DOHH2 (cell line): ENCODE data around the gene PLEKHB2.

Source experiments
- H3F3A ChIP-seq: fragments of 200-600 bp; sonication (generic), shearing (Covaris generic); 2 replicates; pipeline ENCODE4 v1.6.0; 2016; ENCODE audit warnings: antibody characterized with exemption, mild to moderate bottlenecking; ENCODE audit not compliant: control insufficient read depth, insufficient read depth
- H3K27ac ChIP-seq: fragments of 200-600 bp; sonication (generic); 2 replicates; pipeline ENCODE4 v1.5.1; 2014; ENCODE audit warnings: low read depth, mild to moderate bottlenecking, low read length, moderate library complexity
- H3K27me3 ChIP-seq: fragments of 200-600 bp; sonication (generic); 2 replicates; pipeline ENCODE4 v1.6.1; 2014; ENCODE audit warnings: mild to moderate bottlenecking, low read length, mixed read lengths; ENCODE audit not compliant: control insufficient read depth
- H3K36me3 ChIP-seq: fragments of 200-600 bp; sonication (generic); 2 replicates; pipeline ENCODE4 v1.6.1; 2014; ENCODE audit warnings: mild to moderate bottlenecking, low read length, moderate library complexity, mixed read lengths; ENCODE audit not compliant: control insufficient read depth
- H3K4me1 ChIP-seq: fragments of 200-600 bp; sonication (generic); 2 replicates; pipeline ENCODE4 v1.6.1; 2014; ENCODE audit warnings: mild to moderate bottlenecking, low read length, mixed read lengths; ENCODE audit not compliant: control insufficient read depth
- H3K4me2 ChIP-seq: fragments of 200-600 bp; sonication (generic); 2 replicates; pipeline ENCODE4 v1.6.0; 2014; ENCODE audit warnings: mild to moderate bottlenecking, low read length, moderate library complexity
- H3K4me3 ChIP-seq: fragments of 200-600 bp; sonication (generic); 2 replicates; pipeline ENCODE4 v1.5.1; 2014; ENCODE audit warnings: mild to moderate bottlenecking, low read length, mixed read lengths
- H3K79me2 ChIP-seq: fragments of 200-600 bp; sonication (generic); 2 replicates; pipeline ENCODE4 v1.6.1; 2014; ENCODE audit warnings: mild to moderate bottlenecking, low read length, mixed read lengths; ENCODE audit not compliant: control insufficient read depth
- H3K9me2 ChIP-seq: fragments of 200-600 bp; sonication (generic); replicated peaks from 2 replicates; pipeline ENCODE4 v1.6.1; 2014; ENCODE audit warnings: mild to moderate bottlenecking, low read length, mixed read lengths; ENCODE audit not compliant: control insufficient read depth
- H3K9me3 ChIP-seq: fragments of 200-600 bp; sonication (generic); 2 replicates; pipeline ENCODE4 v1.6.1; 2014; ENCODE audit warnings: antibody characterized with exemption, low read length, mixed read lengths; ENCODE audit not compliant: control insufficient read depth, insufficient read depth
- H4K20me1 ChIP-seq: fragments of 200-600 bp; sonication (generic); 2 replicates; pipeline ENCODE4 v1.6.0; 2014; ENCODE audit warnings: low read depth, mild to moderate bottlenecking, antibody characterized with exemption, low read length, moderate library complexity; ENCODE audit not compliant: control insufficient read depth, insufficient read depth
- EZH2phosphoT487 ChIP-seq: fragments of 200-600 bp; sonication (generic); IDR thresholded peaks from 2 replicates; pipeline ENCODE4 v1.6.1; 2017; ENCODE audit warnings: borderline replicate concordance, mild to moderate bottlenecking, antibody characterized with exemption, low read length, moderate library complexity, mixed read lengths
- TF ChIP-seq, protein P1 (sequence below): fragments of 200-600 bp; sonication (generic); IDR thresholded peaks from one replicate; pipeline ENCODE4 v1.5.1; 2014; ENCODE audit warnings: antibody characterized with exemption, mild to moderate bottlenecking, low read depth, low read length; ENCODE audit not compliant: poor library complexity, severe bottlenecking

PLEKHB2 gene

GRCh38 chr2:131154071-131154531, 49.0 kb downstream of the PLEKHB2 start:
- Histone ChIP-seq H3K9me3 (no peaks in the 10 kb centered on the region), H3K27ac (no peak overlapping the region), H3K4me3 (no peak overlapping the region), H3K27me3 (no peaks in the 10 kb centered on the region), H3K4me2 (no peak overlapping the region), H3F3A (no peaks in the 10 kb centered on the region; the same call in 1 of the 2 replicates), H4K20me1 (no peaks in the 10 kb centered on the region), H3K36me3 (no peaks in the 10 kb centered on the region), H3K4me1 (peaks cover 4% of the 10 kb centered on the region), H3K79me2 (no peaks in the 10 kb centered on the region), H3K9me2 (no peaks in the 10 kb centered on the region)
- TF ChIP-seq, protein P1, sequence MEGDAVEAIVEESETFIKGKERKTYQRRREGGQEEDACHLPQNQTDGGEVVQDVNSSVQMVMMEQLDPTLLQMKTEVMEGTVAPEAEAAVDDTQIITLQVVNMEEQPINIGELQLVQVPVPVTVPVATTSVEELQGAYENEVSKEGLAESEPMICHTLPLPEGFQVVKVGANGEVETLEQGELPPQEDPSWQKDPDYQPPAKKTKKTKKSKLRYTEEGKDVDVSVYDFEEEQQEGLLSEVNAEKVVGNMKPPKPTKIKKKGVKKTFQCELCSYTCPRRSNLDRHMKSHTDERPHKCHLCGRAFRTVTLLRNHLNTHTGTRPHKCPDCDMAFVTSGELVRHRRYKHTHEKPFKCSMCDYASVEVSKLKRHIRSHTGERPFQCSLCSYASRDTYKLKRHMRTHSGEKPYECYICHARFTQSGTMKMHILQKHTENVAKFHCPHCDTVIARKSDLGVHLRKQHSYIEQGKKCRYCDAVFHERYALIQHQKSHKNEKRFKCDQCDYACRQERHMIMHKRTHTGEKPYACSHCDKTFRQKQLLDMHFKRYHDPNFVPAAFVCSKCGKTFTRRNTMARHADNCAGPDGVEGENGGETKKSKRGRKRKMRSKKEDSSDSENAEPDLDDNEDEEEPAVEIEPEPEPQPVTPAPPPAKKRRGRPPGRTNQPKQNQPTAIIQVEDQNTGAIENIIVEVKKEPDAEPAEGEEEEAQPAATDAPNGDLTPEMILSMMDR: peak; percentile 90
- no peak for TF ChIP-seq EZH2phosphoT487

DNA sequence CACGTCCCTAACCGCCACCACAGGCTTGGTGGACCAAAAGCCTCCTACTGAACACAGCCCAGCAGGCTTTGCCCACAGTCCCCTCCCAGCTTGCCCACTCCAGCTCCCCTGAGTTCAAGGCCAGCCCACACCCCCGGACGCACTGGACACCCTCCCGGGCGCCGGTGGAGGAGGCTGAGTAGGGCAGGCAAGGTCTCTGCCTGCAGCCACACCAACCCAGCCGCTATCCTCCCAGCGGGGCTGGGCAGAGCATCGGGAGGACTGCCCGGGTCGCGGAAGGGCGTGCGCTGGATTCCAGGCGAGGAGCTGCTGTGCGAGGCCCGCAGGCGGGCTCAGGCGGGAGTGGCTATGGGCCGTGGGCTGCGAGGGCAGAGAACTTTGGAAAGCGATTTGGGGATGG, 49.5 kb downstream of the PLEKHB2 start:
- no peaks in the 10 kb centered on the region; the same call in 1 of the 2 replicates for H3F3A ChIP-seq
- H3K4me1 ChIP-seq: peaks cover 4% of the 10 kb centered on the region
- H3K36me3 ChIP-seq: no peaks in the 10 kb centered on the region
- H3K9me3 ChIP-seq: no peaks in the 10 kb centered on the region
- no peak overlapping the region for H3K4me3 ChIP-seq
- TF ChIP-seq, protein P1: no peak
- TF ChIP-seq EZH2phosphoT487: no peak
- H3K27ac ChIP-seq: no peak overlapping the region
- H3K79me2 ChIP-seq: no peaks in the 10 kb centered on the region
- H3K4me2 ChIP-seq: no peak overlapping the region
- no peaks in the 10 kb centered on the region for H3K9me2 ChIP-seq
- no peaks in the 10 kb centered on the region for H4K20me1 ChIP-seq
- H3K27me3 ChIP-seq: no peaks in the 10 kb centered on the region

DNA sequence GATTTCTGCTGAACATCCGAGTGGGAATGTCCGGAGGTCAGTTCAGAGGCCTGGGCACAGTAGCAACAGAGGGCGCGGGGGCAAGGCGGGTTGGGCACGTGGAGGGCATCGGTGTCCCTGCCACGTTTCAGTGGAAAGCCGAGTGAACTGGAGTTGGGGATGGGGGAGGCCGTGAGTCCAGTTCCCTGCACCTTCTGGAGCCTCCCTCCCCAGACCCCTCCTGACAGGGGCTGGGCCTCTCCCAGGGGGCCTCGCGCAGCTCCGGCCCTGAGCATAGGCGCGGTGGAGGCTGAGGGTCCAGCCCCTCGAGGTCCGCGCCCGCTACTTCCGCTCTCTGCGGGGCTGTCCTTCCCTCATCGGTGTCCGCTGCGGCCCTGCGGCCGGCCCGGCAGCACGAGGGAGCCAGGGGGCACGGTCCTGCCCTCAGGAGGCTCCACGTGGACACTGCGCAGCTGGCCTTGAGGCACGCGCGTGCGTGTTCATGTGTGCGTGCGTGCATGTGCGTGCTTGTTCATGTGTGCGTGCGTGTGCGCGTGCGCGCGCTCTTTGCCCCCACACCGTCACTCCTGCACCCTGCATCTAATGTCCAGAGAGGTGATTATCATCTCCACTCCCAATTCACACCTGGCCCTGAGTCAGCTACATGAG, 50.2 kb downstream of the PLEKHB2 start:
- Histone ChIP-seq H3K79me2 (no peaks in the 10 kb centered on the region), H3K36me3 (no peaks in the 10 kb centered on the region), H3K4me2 (no peak overlapping the region), H3K9me3 (no peaks in the 10 kb centered on the region), H3K27me3 (no peaks in the 10 kb centered on the region), H4K20me1 (no peaks in the 10 kb centered on the region), H3F3A (no peaks in the 10 kb centered on the region; the same call in 1 of the 2 replicates), H3K4me1 (peaks cover 4% of the 10 kb centered on the region), H3K4me3 (no peak overlapping the region), H3K9me2 (no peaks in the 10 kb centered on the region), H3K27ac (no peak overlapping the region)
- no peak for TF ChIP-seq EZH2phosphoT487
- TF ChIP-seq, protein P1: no peak
